Cerebellar nuclear complex (tissue), 1 donor: ENCODE measurements around the gene CPO.
"Not testable (repeated sequence)": the region's sequence is repeated elsewhere in the genome, so short reads cannot be mapped to it uniquely, and the experiment has no call there.

Source experiments
- DNase-seq, 2 experiments: peaks; one replicate each; lab custom pipeline; 2025; lab: John Stamatoyannopoulos, UW

The CPO gene, protein sequence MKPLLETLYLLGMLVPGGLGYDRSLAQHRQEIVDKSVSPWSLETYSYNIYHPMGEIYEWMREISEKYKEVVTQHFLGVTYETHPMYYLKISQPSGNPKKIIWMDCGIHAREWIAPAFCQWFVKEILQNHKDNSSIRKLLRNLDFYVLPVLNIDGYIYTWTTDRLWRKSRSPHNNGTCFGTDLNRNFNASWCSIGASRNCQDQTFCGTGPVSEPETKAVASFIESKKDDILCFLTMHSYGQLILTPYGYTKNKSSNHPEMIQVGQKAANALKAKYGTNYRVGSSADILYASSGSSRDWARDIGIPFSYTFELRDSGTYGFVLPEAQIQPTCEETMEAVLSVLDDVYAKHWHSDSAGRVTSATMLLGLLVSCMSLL

DNA sequence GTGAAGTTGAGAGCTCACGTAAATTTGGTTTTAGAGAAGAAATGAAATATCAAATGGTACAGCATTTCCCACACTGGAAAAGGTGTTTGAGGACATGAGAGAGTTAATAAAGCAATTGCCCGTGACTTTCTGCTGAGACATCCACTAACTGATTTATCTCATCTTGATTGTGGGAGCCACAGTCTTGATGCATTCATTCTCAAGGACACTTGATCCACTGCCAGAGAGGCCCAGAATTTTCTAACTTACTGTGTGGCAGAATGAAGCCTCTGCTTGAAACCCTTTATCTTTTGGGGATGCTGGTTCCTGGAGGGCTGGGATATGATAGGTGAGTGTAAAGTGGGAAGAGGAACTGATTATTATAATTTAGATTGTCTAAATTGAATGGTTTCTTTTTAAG, at the start of gene CPO:
CPO (plus strand) TSS at position 179 of the 400 bp plus-strand sequence; CDS start at position 261, 82 bp downstream.
- no peak for DNase-seq

DNA sequence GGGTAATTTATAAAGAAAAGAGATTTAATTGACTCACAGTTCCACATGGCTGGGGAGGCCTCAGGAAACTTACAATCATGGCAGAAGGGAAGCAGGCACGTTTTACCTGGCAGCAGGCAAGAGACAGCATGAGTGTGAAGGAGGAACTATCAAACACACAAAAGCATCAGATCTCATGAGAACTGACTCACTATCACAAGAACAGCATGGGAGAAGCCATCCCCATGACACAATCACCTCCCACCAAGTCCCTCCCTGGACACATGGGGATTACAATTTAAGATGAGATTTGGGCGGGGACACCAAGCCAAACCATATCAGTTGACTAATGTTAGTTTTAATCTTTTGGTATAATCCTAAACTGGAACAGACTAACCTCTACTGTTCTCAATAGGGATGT, 49.1 kb upstream of the CPO start:
- no peak for DNase-seq

GRCh38 chr2:206890926-206891325, 48.4 kb upstream of the CPO start:
- no peak for DNase-seq

DNA sequence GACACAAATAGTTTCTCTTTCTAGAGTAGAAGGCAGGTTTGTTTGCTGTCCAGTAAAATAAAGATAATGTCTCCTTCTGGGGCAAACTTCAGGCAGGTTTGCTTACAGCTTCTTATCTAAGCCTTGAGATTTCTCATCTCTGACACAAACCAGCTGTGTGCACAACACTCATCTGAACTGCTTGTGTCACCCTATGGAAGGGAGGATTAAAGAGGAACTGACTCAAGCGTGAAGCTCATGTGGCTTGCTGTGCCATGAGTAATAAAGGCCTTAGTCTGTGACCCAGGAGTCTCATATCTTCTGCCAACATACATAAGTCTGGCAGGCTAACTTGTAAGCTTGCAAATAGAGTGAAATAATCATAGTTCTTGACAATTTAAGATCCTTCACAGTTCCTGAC, 24.2 kb upstream of the CPO start:
- DNase-seq: no peak

DNA sequence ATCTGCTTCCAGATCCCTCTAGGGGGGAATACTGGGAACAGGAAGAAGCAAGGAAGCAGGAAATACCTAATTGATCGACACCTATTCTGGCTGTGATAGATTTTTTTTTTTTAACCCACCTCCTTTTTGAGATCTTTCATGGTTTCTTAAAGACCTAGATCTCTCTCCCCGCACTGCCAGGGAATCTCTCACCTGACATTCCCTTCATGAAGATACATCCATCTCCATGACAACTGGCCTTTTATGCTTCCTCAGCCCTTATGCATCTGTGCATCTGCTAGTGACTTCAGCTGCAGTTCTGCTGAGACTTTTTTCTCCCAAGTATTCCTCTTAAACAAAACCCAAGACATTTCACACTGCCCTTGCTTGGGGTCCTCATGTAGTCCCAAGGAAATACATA, 21.1 kb upstream of the CPO start:
- no peak for DNase-seq

DNA sequence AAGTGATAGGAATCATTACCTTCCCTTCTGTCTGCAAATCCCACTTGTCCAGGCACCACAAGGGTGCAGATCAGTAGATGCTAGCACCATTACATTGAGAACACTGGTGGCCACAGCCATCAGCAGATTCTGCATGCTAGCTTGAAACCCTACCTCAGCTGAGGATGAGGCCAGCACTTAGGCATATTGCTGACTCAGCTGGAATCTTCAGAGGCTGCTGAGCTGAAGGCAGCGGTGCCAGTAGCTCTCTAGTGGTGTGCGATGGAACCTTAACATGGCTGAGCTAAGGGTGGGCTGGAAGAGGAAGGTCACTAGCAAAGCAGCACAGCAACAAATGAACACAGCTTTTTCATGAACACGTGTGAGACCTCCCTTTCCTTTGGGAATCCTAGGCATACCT, 19.0 kb upstream of the CPO start:
- DNase-seq: no peak

DNA sequence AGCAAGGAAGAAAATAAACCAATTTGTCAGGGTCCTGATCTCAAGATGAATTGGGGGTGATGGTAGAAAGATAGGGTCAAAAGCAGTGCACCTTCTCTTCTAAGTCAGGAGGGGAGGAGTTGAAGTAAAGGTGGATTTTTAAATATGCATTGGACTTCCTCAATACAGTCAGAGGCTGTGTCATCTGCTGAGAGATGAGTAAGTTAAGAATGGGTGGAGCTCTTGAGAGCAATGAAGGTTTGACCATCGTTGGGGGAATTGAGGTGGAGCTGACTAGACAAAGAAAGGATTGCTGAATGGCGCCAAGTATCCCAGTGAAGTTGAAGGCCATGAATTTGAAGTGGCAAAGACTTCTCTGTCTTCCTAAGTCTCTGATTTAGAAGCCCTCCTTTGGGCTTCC, 18.4 kb upstream of the CPO start:
- DNase-seq: no peak

GRCh38 chr2:206921529-206921928, 17.8 kb upstream of the CPO start:
- DNase-seq: no peak

DNA sequence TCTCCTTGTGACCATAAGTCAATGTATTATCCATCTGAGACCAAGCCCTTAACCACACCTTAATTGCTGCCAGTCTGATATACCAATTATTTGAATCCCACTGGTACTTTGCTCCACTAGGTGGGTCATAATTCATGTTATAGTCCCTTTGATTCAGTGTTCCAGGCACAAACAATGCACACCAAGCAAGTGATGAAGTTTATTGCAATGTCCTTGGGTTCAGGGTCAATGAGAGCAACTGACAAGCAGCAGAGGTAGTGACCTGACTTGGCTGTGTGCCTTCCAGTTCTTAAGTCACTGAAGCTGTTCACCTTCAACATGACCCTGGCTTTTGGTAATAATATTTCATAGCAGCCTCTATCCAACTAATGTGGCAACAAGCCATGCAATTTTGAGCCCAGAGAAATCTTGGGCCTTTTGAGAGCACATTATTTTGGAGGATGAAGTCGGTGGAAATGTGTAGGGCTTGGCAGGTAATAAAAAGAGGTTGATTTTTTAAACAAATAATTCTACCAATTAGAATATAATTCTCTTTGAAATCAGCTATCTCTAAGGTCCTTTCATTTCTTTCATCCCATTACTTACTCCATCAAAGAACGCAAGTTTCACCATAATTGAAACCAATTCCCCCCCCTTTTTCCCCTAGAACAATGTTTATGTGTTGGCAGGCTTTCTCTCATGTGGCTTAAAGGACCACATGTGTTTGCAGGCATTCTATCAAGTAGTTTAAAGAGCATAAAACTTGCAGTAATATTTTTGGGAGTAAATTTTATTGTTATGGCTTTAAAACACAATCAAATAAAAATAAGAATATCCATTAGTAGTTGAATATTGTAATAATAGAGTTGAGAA, 3.1 kb upstream of the CPO start:
- DNase-seq: no peak

GRCh38 chr2:206936843-206937230, 2.5 kb upstream of the CPO start:
- no peak for DNase-seq

DNA sequence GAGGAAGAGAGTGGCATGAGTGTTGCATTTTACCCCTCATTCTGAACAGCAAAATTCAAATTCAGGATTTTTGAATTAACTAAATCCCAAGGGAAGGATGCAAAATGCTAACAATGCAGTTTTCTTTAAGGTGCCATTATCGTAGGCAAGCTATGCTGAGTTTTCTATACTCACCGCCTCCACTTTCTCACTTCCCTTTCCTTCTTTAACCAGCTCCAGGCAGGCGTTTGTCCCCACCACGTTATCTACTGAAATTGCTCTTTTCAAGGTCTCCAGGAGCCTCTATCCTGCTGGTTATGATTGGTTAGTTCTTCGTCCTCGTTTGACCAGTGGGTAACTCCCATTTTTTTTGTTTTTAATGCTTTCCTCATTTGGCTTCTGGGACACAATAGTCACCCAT, 1.8 kb upstream of the CPO start:
- DNase-seq: no peak

DNA sequence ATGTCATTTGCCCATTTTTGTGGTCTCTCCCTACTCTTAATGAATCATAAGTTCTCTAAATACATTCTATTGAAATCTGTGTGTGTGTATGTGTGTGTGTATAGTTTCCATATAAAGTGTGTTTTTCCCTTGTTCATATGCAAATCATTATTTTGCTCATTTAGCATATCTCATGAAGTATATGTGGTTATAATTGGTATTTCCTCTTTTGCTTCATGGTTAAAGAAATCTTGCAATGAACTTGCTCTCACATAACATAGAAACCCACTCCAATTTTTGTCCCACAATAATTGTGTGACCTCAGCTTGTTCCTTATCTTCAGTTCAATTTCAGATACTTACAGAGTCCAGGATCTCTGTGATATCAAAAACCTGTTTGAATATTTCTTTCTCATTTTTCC, 1.2 kb downstream of the CPO start:
- DNase-seq: no peak

DNA sequence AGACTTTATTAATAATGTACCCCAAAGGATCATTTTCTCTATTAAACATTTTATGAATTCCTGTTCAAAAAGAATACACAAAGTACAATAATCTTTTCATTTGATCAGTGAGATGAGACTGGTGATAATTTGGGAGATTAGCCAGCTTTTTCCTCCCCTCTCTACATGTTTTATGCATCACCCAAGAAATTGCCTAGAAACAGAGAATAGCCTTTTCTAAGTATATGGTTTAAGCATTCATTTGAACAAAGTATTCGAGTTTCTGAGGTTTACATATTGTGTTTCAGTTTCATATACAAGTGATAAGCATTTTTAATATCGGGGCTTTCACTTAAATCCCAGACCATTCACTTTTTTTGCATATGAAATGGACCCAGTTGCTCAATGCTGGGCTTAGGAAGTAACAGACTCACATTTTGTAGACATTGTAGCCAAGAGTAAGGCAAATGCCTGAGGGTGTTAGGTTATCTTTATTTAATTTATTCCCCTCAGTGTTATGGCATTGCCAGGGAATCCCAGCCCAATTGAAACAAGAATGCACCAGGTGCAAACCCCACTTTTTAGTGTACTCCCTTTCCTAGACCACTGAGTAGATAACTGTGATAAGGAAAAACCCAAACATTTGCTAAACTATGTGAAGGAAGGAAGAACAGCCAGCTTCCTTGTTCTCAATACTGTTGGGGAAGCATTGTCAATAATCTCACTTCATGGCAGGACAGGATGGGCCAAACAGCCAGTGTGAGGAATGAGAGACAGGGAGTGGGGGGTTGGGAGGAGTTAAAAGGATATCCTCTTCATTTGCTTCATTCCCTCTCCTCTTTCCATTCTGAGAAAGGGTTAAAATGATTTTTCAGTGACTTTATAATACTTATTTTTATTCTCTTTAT, 3.5 kb downstream of the CPO start:
- no peak for DNase-seq

DNA sequence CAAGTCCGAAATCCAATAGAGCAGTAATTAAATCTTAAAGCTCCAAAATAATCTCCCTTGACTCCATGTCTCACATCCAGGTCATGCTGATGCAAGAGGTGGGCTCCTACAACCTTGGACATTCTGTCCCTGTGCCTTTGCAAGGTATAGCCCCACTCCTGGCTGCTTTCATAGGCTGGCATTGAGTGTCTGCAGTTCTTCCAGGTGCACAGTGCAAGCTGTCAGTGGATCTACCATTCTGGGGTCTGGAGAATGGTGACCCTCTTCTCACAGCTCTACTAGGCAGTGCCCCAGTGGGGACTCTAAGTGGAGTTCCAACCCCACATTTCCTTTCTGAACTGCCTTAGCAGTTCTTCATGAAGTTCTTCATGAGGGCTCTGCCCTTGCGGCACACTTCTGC, 14.1 kb downstream of the CPO start:
- not testable (repeated sequence) for DNase-seq

GRCh38 chr2:206955253-206955652, 15.9 kb downstream of the CPO start:
- DNase-seq: no peak

DNA sequence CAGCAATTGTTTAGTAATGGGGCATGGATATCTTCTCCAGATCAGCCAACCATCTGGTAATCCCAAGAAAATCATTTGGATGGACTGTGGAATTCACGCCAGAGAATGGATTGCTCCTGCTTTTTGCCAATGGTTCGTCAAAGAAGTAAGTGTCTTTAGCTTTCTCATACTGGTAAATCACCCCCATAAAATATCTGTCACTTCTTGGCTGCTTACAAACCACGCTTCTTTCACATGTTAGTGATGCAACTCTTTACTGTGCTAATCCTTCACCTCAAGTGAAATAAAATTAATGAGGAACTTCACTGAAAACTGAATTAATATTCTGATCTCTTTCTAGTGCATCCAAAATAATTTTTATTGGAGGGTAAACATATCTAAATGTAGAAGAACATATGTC, 18.9 kb downstream of the CPO start:
- DNase-seq: no peak

DNA sequence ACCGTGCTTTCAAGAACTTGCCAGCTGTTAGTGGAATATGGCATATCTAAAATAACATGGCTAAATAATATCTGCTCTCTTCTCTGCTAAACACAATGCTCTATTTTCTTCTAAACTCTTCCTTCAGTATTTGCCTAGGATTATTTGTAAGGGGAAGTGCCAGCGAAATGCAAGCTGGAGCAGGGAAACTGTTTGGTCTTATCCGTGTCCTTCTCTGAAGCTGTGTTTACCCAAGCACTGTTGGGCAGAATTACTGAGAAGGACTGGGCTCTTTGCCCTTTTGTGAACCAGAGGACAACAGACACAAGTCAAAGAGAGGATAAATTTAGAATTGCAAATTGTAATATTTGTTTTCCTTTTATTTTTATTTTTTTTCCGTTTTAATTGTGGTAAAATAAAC, 23.6 kb downstream of the CPO start:
- DNase-seq: no peak

DNA sequence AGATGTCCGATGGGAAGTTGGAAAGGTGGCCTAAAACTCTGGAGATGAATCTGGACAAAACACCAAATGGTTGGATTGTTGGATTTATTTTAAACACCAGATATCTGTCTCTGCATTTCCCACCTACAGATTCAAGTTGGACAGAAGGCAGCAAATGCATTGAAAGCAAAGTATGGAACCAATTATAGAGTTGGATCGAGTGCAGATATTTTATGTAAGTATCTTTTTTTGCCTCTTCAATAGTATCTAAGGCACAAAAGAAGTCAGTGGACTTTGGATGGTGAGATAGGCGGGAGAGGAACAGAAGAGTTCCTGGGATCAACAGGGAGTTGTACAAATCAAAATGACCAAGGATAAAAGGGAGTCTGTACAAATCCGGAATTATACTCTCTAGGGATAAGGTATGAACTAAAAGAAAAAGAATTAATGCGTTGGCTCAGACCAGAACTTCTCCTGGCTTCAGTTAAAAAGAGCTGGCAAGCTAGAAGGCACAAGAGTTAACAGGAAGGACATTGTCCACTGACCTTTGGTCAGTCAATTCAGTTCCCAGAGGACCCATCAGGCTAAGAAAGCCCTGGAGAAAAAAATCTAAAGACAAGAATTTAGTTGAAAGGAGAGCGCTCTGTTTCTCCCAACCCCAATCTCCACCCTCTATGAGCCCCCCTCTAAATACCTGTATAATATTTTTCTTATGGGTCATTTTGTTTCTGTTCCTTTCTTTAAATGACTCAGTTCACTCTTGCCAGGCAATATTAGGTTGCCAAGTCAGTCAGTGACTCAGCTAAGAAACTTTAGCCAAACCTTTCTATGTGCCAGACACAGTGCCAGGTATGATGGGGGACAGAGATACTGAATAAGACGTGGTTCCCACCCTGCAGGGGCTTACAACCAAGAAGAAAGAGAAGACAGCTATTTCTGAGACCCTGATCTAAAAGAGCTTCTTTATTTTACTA, 29.1 kb downstream of the CPO start:
- no peak for DNase-seq

GRCh38 chr2:206969192-206969591, 29.9 kb downstream of the CPO start:
- peak in 1 of 2 experiments; percentile 10 for DNase-seq

DNA sequence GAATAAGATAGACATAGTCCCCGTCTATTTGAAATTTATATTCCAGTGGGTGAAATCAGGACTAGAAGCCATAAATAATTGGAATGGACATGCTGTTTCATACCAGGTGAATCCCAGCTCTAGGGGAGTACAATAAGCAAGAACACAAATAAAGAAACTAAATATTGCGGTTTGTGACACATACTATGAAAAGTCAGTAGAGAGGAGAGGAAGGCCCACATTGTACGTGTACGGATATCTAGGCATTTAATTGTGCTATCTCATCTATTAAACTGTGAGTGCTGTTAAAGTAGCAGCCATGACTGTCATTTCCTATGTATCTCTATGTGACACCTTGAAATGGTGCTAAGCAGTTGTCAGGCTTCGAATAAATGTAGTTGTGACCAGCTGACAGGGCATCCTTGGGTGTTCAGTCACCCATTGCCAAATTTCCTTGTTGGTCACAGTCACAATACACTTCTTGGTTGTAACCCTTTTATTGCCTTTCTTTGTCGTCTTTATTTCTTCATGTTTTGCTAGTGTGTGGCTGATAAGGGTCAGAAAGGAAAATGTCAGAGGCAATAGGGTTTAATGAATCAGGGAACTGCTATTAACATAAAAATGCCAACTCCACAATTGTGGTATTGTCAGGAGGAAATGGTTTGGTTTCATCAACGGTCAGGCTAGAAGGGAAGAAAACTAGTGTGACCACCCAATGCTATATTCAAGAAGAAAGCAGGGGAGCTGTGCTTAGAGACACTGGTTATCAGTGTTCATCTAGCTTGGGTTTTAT, 31.5 kb downstream of the CPO start:
- DNase-seq: no peak
